Body of pancreas (tissue), 4 donors: Measurements from ENCODE around the gene DYNC2H1.

Source experiments
- CTCF ChIP-seq, 7 experiments: fragments of 450-650 bp in 4 of 7; fragments of 200-600 bp in 3 of 7; sonication (generic) in 3 of 7; IDR thresholded peaks; one replicate each; pipeline ENCODE4 v1.5.1; 2016 to 2019; ENCODE audit warnings: antibody characterized with exemption in 7 of 7
- POLR2A ChIP-seq, 3 donors: fragments of 450-650 bp; IDR thresholded peaks; one replicate each; pipeline ENCODE4 v1.6.1; 2016; ENCODE audit warnings: antibody characterized with exemption in 3 of 3, mild to moderate bottlenecking in 2 of 3

GRCh38 chr11:103317118-103317517 lies 207.9 kb downstream of the DYNC2H1 start:
- TF ChIP-seq CTCF (IDR thresholded peaks at IDR 0.05) (no peak), POLR2A (IDR thresholded peaks at IDR 0.05) (no peak)
